Activated T-helper 2 cell treated with anti-CD3 and anti-CD28 coated beads, Interferon-gamma antibody, Interleukin-2, Interleukin-4, amounts not matched to agents 10 μg/mL and 5 μg/mL and 100 μg/mL, durations not matched to agents 14 hours and 24 hours and 36 hours (primary cell): Measurements from ENCODE around the gene PLBD2. TPM values are rescaled to one million over a fixed set of nuclear protein-coding genes. Genes with fewer than 3 reads are reported as not detected.

Experiments
- DNase-seq: peaks from one replicate; pipeline ENCODE4 v3.0.0; 2021; ENCODE audit warnings: low spot score
- H3K27ac Mint-ChIP-seq: one replicate; pipeline ENCODE4 v1.8.0; 2021; ENCODE audit warnings: mixed read lengths
- H3K27me3 Mint-ChIP-seq: one replicate; pipeline ENCODE4 v1.8.0; 2021; ENCODE audit warnings: low read depth, mixed read lengths
- H3K36me3 Mint-ChIP-seq: one replicate; pipeline ENCODE4 v1.8.0; 2021; ENCODE audit warnings: low read depth, mixed read lengths
- H3K4me1 Mint-ChIP-seq: one replicate; pipeline ENCODE4 v1.8.0; 2021; ENCODE audit warnings: low read depth, mixed read lengths
- H3K4me3 Mint-ChIP-seq: one replicate; pipeline ENCODE4 v1.8.0; 2021; ENCODE audit warnings: low read depth, mild to moderate bottlenecking, moderate library complexity, mixed read lengths
- H3K9me3 Mint-ChIP-seq: one replicate; pipeline ENCODE4 v1.8.0; 2021; ENCODE audit warnings: mixed read lengths
- intact Hi-C: fragments of 100-400 bp; cut with micrococcal nuclease; formaldehyde crosslinking; loops from one replicate; pipeline ENCODE4 v1.15.1; 2023
- total RNA-seq: library from RNA; stranded (reverse); gene quantifications from 2 replicates; pipeline ENCODE4 v1.2.3, GENCODE V29; 2022

PLBD2 gene
- total RNA-seq, 1 donor from 2014 or later: 18.6 TPM

DNA sequence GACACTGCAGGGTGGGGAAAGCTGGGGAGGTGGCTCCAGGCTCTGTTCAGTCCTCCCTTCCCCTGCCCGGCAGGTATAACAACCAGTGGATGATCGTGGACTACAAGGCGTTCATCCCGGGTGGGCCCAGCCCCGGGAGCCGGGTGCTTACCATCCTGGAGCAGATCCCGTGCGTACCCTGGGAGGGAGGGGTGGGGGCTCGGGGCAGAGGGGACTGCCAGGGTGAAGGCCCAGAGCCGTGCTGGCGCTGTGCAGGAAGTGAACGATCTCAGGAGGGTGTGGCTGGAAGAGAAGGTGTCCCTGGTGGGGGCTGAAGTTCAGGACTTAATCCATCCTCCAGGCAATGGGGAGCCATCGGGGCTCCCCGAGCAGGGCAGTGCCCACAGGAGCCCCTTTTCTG, 26.4 kb downstream of the PLBD2 start:
- peaks cover 12% of the 10 kb centered on the region for H3K36me3 Mint-ChIP-seq
- H3K27ac Mint-ChIP-seq: no peak overlapping the region
- H3K9me3 Mint-ChIP-seq: no peaks in the 10 kb centered on the region
- H3K27me3 Mint-ChIP-seq: no peaks in the 10 kb centered on the region
- intact Hi-C loops: no loop called here
- no peaks in the 10 kb centered on the region for H3K4me1 Mint-ChIP-seq
- DNase-seq: no peak
- no peak overlapping the region for H3K4me3 Mint-ChIP-seq

DNA sequence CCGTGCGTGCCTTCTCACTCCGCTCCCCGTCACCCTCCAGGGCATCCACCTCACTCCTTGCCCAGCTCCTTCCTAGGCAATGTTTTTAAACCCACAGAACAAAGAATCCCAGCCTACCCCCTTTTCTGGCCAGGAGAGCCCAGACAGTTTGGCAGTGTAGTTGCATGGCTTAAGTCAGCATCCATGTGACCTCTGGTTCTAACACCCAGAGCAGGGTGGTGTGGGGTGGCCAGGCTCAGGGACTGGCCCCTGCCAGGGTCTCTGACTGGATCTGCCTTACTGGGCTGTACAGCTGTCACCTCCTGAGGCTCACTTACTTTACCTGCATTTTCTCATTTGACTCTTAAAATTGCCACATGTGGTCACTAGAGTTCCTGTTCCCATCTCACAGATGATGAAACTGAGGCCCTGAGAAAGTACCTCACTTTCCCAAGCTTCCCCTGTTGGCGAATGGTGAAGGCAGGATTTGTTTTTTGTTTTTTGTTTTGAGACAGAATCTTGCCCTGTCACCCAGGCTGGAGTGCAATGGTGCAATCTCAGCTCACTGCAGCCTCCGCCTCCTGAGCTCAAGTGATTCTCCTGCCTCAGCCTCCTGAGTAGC, 27.0 kb downstream of the PLBD2 start:
- H3K4me1 Mint-ChIP-seq: no peaks in the 10 kb centered on the region
- H3K36me3 Mint-ChIP-seq: peaks cover 12% of the 10 kb centered on the region
- no peak overlapping the region for H3K27ac Mint-ChIP-seq
- no peak overlapping the region for H3K4me3 Mint-ChIP-seq
- no peak for DNase-seq
- intact Hi-C loops: no loop called here
- no peaks in the 10 kb centered on the region for H3K27me3 Mint-ChIP-seq
- no peaks in the 10 kb centered on the region for H3K9me3 Mint-ChIP-seq

DNA sequence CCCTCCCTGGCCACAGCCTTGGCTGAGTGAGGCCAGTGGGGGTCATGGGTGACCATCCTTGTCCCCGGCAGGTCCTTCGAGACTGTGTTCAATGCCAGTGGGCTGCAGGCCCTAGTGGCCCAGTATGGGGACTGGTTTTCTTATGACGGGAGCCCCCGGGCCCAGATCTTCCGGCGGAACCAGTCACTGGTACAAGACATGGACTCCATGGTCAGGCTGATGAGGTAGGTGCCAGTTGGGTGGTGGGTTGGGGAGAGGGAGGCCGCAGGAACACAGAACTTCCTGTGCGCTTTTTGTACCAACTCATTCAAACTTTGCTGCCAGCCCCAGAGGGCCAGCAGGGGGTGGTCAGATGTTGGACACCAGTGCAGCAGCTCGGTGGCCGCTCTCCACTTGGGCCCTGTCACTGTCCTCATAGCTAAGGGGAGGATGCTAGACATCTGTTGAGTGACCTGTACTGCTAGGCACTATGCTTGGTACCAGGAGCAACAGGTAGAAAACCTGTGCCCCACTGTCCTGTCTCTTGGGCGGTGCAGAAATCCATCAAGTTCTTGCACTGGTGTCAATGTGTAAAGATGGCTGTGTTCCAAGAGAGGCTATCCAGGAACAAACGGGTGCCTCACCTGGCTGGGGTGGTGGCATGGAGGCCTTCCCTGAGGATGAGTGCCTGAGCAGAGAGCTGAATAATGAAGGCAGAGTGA, 28.6 kb downstream of the PLBD2 start:
- H3K9me3 Mint-ChIP-seq: no peaks in the 10 kb centered on the region
- H3K27me3 Mint-ChIP-seq: no peaks in the 10 kb centered on the region
- no peaks in the 10 kb centered on the region for H3K4me1 Mint-ChIP-seq
- no peak overlapping the region for H3K4me3 Mint-ChIP-seq
- intact Hi-C loops: no loop called here
- no peak overlapping the region for H3K27ac Mint-ChIP-seq
- peaks cover 9% of the 10 kb centered on the region for H3K36me3 Mint-ChIP-seq
- DNase-seq: no peak

DNA sequence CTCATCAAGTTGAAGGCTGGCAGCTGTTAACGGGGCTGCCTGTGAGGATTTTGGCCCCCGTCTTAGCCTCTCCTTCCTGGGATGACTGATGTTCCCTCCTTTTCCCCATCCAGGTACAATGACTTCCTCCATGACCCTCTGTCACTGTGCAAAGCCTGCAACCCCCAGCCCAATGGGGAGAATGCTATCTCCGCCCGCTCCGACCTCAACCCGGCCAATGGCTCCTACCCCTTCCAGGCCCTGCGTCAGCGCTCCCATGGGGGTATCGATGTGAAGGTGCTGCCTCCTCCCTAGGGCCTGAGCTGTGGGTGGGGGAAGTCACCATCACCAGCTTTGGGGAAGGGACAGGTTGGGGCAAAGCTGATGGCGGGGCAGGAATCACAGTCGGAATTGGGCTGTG, 29.2 kb downstream of the PLBD2 start:
- no peak overlapping the region for H3K27ac Mint-ChIP-seq
- no peaks in the 10 kb centered on the region for H3K27me3 Mint-ChIP-seq
- peaks cover 9% of the 10 kb centered on the region for H3K36me3 Mint-ChIP-seq
- H3K4me1 Mint-ChIP-seq: no peaks in the 10 kb centered on the region
- no peak overlapping the region for H3K4me3 Mint-ChIP-seq
- no peak for DNase-seq
- H3K9me3 Mint-ChIP-seq: no peaks in the 10 kb centered on the region
- intact Hi-C loops: no loop called here

DNA sequence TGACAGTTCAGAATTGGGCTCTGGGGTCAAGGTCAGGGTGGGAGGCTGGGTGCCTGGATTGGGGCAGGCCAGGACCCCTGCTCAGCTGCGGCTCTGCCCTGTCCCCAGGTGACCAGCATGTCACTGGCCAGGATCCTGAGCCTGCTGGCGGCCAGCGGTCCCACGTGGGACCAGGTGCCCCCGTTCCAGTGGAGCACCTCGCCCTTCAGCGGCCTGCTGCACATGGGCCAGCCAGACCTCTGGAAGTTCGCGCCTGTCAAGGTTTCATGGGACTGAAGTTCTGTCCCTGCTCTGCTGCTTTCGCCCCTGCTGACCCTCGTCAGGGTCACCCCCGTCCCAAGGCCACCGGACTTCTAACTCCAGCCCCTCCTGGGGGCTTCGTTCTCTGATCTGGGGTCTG, 30.0 kb downstream of the PLBD2 start:
- DNase-seq: no peak
- no peaks in the 10 kb centered on the region for H3K27me3 Mint-ChIP-seq
- H3K36me3 Mint-ChIP-seq: peaks cover 9% of the 10 kb centered on the region
- intact Hi-C loops: no loop called here
- no peak overlapping the region for H3K4me3 Mint-ChIP-seq
- H3K27ac Mint-ChIP-seq: no peak overlapping the region
- no peaks in the 10 kb centered on the region for H3K9me3 Mint-ChIP-seq
- H3K4me1 Mint-ChIP-seq: no peaks in the 10 kb centered on the region

DNA sequence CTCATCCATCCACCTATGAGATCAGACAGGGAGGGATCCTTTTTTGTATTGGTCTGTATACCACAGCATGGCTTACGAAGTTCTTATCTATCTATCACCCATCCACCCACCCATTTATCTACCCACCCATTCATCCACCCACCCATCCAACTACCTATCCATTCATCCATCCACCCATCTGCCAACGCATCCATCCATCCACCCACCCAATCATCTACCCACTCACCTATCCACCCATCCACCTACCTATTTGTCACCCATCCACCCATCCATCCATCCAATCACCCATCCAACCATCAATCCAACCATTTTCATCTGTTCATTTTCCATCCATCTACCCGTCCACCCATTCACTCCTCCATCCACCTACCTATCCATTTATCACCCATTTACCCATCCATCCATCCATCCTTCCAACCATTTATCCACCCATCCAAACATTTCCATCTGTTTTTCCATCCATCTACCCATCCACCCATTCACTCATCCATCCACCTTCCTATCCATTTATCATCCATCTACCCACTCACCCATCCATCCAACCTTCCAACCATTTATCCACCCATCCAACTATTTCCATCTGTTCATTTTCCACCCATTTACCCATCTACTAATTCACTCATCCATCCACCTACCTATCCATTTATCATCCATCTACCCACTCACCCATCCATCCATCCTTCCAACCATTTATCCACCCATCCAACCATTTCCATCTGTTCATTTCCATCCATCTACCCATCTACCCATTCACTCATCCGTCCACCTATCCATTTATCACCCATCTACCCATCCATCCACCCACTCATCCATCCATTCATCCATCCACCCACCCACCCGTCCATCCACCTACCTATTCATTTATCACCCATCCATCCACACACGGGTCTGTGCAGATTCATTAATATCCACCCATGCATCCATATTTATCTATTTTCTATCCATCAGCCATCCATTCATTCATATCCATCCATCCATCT, 32.0 kb downstream of the PLBD2 start:
- Mint-ChIP-seq H3K27ac (no peak overlapping the region), H3K27me3 (no peaks in the 10 kb centered on the region), H3K9me3 (no peaks in the 10 kb centered on the region), H3K4me1 (no peaks in the 10 kb centered on the region), H3K4me3 (no peak overlapping the region), H3K36me3 (peaks cover 9% of the 10 kb centered on the region)
- intact Hi-C loops: no loop called here
- DNase-seq: no peak

DNA sequence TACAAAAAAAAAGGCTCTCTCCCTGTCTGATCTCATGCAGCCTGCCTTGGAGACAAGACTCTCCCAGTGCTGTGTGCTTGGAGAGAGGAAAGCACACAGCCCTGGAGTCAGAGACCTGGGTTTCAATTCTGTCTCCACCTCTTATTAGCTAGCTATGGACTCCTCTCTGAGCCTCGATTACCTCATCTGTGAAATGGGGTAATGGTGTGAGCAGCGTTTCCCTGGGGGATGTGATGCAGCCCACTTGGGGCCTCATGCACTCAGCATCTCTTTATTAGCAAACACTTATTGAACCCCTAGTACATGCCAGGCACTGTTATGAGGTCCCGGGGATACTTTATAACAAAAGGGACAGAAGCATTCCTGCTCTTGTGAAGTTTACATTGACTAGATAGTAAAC, 32.8 kb downstream of the PLBD2 start:
- Mint-ChIP-seq H3K9me3 (no peaks in the 10 kb centered on the region), H3K36me3 (peaks cover 6% of the 10 kb centered on the region), H3K4me1 (no peaks in the 10 kb centered on the region), H3K4me3 (no peak overlapping the region), H3K27me3 (no peaks in the 10 kb centered on the region), H3K27ac (no peak overlapping the region)
- DNase-seq: no peak
- intact Hi-C loops: no loop called here

DNA sequence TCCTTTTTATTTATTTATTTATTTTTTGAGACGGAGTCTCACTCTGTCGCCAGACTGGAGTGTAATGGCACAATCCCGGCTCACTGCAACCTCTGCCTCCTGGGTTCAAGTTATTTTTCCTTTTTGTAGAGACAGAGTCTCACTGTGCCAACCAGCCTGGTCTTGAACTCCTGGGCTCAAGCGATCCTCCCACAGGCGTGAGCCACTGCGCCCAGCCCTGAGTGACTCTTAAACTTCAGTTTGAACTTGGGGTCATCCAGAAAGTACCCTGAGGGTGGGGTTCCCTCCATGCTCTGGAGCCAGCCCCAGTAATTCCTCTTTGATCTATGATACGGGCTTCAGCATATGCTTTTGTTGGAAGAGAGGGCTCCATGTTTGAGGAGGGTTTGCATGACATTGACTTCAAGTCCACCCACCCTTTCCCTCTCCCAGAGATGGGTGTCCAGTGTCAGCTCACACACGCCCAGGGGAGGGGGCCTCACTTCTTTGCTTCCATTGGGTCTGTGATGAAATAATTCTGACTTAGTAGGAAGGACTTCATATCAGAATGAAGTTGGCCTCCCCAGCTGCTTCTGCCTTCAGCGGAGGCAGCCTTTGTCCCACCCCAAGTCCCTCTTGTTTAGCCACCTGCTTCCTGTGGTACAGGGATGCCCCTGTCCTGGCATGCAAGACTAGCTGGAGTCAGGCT, 33.4 kb downstream of the PLBD2 start:
- Mint-ChIP-seq H3K27me3 (no peaks in the 10 kb centered on the region), H3K27ac (no peak overlapping the region)

DNA sequence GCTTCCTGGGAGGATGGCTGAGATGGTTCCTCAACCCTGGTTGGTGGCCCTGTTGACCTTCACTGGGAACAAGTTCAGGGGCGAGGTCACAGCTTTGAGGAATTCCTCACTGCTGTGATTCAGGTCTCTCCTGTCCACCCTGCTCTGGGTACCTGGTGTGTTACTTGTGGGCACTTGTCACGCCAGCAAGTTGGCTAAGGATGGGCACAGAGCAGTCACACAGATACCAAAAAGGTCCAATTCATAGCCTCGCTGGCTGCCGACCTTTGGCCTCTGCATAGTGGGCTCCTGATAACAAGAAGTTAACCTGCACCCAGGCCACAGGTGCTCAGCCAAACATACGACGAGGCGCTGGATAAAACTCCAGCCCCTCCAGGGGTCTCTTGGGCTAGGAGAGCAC, 34.1 kb downstream of the PLBD2 start:
- Mint-ChIP-seq H3K27ac (no peak overlapping the region), H3K4me1 (no peaks in the 10 kb centered on the region), H3K9me3 (no peaks in the 10 kb centered on the region), H3K4me3 (no peak overlapping the region), H3K36me3 (peaks cover 6% of the 10 kb centered on the region), H3K27me3 (no peaks in the 10 kb centered on the region)
- DNase-seq: no peak
- intact Hi-C loops: no loop called here

More for the DNA sequence above, 33.4 kb downstream of the PLBD2 start:
- no peak overlapping the region for H3K4me3 Mint-ChIP-seq
- peaks cover 6% of the 10 kb centered on the region for H3K36me3 Mint-ChIP-seq
- DNase-seq: no peak
- intact Hi-C loops: no loop called here
- no peaks in the 10 kb centered on the region for H3K9me3 Mint-ChIP-seq
- H3K4me1 Mint-ChIP-seq: no peaks in the 10 kb centered on the region

DNA sequence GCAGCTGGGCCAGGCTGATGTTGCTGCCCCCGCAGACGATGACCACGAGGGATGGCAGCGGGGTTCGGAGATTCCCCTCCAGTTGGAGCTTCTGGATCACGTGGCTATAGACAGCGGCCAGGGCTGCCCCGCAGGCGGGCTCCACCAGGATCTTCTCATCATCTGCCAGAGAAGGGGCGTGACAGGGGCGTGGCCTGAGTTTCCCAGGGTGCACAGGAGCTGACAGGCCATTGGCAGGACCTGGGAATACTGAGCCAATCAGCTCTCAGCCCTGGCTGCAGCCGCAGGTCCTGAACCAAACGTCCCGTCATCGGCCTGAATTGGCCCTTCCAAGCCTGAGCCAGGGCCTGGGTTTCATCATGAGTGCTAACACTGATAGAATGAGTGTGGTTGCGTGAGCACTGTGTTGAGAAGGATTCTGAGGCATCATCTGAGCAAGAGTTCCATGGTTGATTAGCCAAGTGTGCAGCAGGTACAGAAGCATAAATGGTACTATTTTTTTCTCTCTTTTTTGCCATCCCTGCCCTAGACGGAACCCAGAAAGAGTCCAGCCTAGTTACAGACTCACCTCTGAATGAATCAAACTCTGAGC, 34.7 kb downstream of the PLBD2 start:
- H3K4me3 Mint-ChIP-seq: no peak overlapping the region
- intact Hi-C loops: no loop called here
- H3K9me3 Mint-ChIP-seq: no peaks in the 10 kb centered on the region
- H3K4me1 Mint-ChIP-seq: no peaks in the 10 kb centered on the region
- H3K36me3 Mint-ChIP-seq: peaks cover 3% of the 10 kb centered on the region
- DNase-seq: no peak
- H3K27me3 Mint-ChIP-seq: no peaks in the 10 kb centered on the region
- no peak overlapping the region for H3K27ac Mint-ChIP-seq

DNA sequence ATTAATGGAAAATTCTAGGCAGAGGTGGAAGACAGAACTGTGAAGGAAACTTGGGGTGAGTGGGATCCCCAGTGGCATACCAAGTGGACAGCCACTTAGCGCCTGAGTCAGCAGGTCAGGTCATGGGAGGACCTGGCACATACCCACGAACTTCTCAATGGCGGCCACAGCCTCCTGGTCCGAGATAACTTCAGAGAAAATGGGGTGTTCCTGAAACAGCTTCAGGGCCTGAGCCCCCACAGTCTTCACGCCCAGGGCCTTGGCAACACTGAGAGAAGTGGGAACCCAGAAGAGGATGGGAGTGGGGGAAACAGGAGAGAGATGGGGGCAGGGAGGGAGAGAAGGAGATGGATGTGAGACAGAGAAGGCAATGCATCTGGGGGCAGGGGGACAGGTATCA, 35.4 kb downstream of the PLBD2 start:
- no peaks in the 10 kb centered on the region for H3K4me1 Mint-ChIP-seq
- intact Hi-C loops: no loop called here
- no peak overlapping the region for H3K27ac Mint-ChIP-seq
- H3K36me3 Mint-ChIP-seq: peaks cover 1% of the 10 kb centered on the region
- no peaks in the 10 kb centered on the region for H3K9me3 Mint-ChIP-seq
- H3K27me3 Mint-ChIP-seq: no peaks in the 10 kb centered on the region
- DNase-seq: no peak
- H3K4me3 Mint-ChIP-seq: no peak overlapping the region

DNA sequence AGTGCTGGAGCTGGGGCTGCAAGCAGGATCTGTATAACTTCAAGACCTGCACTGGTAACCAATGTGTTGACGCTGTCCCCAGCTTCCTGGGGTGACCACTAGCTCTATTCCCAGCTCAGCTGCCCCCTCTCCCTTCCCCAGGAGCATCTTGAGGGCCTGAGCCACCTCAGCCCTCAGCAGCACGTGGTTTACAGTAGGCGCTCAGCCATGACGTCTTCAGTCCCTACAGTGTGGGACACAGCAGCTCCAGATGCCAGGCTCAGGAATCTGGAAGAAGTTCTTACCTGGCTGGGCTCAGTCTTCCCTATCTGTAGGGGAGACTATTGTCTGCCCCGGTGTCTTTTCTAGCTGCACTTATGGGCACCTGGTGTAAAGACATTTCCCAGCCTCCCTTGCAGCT, 36.7 kb downstream of the PLBD2 start:
- Mint-ChIP-seq H3K27me3 (no peaks in the 10 kb centered on the region), H3K4me3 (no peak overlapping the region), H3K27ac (no peak overlapping the region), H3K9me3 (no peaks in the 10 kb centered on the region), H3K36me3 (no peaks in the 10 kb centered on the region), H3K4me1 (no peaks in the 10 kb centered on the region)
- intact Hi-C loops: no loop called here
- DNase-seq: no peak
